Smooth muscle cell (in vitro differentiated cells): ENCODE data around the gene MALT1. TPM values are rescaled to one million over a fixed set of nuclear protein-coding genes. Genes with fewer than 3 reads are reported as not detected.

Experiments
- DNase-seq: peaks from one replicate; lab custom pipeline; 2025; ENCODE audit not compliant: unreplicated experiment; lab: John Stamatoyannopoulos, UW
- H2AFZ ChIP-seq: fragments of 200-600 bp; sonication (generic); 2 replicates; pipeline ENCODE4 v1.6.0; 2016; ENCODE audit warnings: antibody characterized with exemption, low read depth, mild to moderate bottlenecking
- H3F3A ChIP-seq: fragments of 200-600 bp; sonication (generic); 2 replicates; pipeline ENCODE4 v1.6.0; 2017; ENCODE audit warnings: antibody characterized with exemption, low read depth
- H3K27ac ChIP-seq: fragments of 200-600 bp; sonication (generic); 2 replicates; pipeline ENCODE4 v1.5.1; 2016; ENCODE audit warnings: low read depth, mild to moderate bottlenecking
- H3K27me3 ChIP-seq: fragments of 200-600 bp; sonication (generic); 2 replicates; pipeline ENCODE4 v1.6.1; 2016; ENCODE audit warnings: low read depth, mild to moderate bottlenecking
- H3K36me3 ChIP-seq: fragments of 200-600 bp; sonication (generic); 2 replicates; pipeline ENCODE4 v1.5.1; 2016; ENCODE audit warnings: low read depth
- H3K4me1 ChIP-seq: fragments of 200-600 bp; sonication (generic); 2 replicates; pipeline ENCODE4 v1.5.1; 2016; ENCODE audit warnings: low read depth
- H3K4me2 ChIP-seq: fragments of 200-600 bp; sonication (generic); 2 replicates; pipeline ENCODE4 v1.6.0; 2016; ENCODE audit warnings: mild to moderate bottlenecking
- H3K4me3 ChIP-seq: fragments of 200-600 bp; sonication (generic); 2 replicates; pipeline ENCODE4 v1.5.1; 2016; ENCODE audit warnings: mild to moderate bottlenecking
- H3K79me2 ChIP-seq: fragments of 200-600 bp; sonication (generic); 2 replicates; pipeline ENCODE4 v1.6.0; 2016; ENCODE audit warnings: low read depth, mild to moderate bottlenecking
- H3K9ac ChIP-seq: fragments of 200-600 bp; sonication (generic); 2 replicates; pipeline ENCODE4 v1.6.0; 2016; ENCODE audit warnings: low read depth
- H3K9me3 ChIP-seq: fragments of 200-600 bp; sonication (generic); replicated peaks from 2 replicates; pipeline ENCODE4 v1.5.1; 2016; ENCODE audit warnings: low read depth
- H4K20me1 ChIP-seq: fragments of 200-600 bp; sonication (generic); 2 replicates; pipeline ENCODE4 v1.6.0; 2016; ENCODE audit warnings: low read depth
- WGBS: methylation state at CpG from one replicate; pipeline ENCODE4 v1.1.7; 2016; ENCODE audit warnings: low lambda C conversion rate; 5-methylcytosine and 5-hydroxymethylcytosine counted together
- polyA plus RNA-seq: library from polyadenylated mRNA; unstranded; fragments of >200 nt; fragmentation: Nextera tagmentation; extraction: Ambion mirVana; gene quantifications from 2 replicates; pipeline ENCODE4 v1.2.1, GENCODE V29; 2016
- total RNA-seq: library from RNA; depleted of rRNA; stranded (reverse); fragments of >200 nt; gene quantifications from 2 replicates; pipeline ENCODE4 v1.2.3, GENCODE V29; 2014
- TF ChIP-seq, protein P1 (sequence below): fragments of 200-600 bp; sonication (generic); IDR thresholded peaks from 2 replicates; pipeline ENCODE4 v1.5.1; 2017; ENCODE audit warnings: borderline replicate concordance, mild to moderate bottlenecking, antibody characterized with exemption; ENCODE audit not compliant: insufficient read depth, poor library complexity, severe bottlenecking

Gene MALT1
- total and polyA plus RNA-seq, 2 experiments from 2014 or later: 12.4 to 42.2 TPM

DNA sequence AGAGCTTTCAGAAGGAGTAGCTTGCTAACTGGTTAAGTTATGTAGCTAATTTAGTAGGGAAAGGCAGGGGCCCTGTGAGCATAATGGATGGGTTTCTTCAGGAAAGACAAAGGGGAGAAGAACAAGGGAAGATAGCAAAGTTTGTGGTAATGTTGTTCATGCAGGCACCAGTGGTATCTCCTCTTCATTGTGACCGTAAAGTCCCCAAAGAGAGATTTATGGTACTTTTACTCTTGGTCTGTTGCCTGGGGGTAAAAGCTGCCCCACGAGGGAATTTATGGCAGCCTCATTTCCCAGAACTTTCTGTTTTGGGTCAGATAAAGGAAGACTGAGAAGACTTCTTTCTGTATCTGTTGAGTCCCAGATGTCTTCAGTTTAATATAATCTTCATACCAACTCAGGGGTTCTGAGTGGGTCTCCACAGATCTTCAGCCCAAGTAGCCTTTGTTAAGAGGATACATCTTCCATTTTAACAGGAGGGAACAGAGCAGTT is 27.5 kb downstream of the MALT1 start:
- DNase-seq: no peak
- H3K9me3 ChIP-seq: no peaks in the 10 kb centered on the region
- H3F3A ChIP-seq: no peaks in the 10 kb centered on the region
- no peak overlapping the region for H3K4me3 ChIP-seq
- peaks cover 48% of the 10 kb centered on the region for H4K20me1 ChIP-seq
- H2AFZ ChIP-seq: no peak overlapping the region
- WGBS: 42% methylated on average over 2 of the region's 2 CpGs
- TF ChIP-seq, protein P1, sequence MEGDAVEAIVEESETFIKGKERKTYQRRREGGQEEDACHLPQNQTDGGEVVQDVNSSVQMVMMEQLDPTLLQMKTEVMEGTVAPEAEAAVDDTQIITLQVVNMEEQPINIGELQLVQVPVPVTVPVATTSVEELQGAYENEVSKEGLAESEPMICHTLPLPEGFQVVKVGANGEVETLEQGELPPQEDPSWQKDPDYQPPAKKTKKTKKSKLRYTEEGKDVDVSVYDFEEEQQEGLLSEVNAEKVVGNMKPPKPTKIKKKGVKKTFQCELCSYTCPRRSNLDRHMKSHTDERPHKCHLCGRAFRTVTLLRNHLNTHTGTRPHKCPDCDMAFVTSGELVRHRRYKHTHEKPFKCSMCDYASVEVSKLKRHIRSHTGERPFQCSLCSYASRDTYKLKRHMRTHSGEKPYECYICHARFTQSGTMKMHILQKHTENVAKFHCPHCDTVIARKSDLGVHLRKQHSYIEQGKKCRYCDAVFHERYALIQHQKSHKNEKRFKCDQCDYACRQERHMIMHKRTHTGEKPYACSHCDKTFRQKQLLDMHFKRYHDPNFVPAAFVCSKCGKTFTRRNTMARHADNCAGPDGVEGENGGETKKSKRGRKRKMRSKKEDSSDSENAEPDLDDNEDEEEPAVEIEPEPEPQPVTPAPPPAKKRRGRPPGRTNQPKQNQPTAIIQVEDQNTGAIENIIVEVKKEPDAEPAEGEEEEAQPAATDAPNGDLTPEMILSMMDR: no peak
- H3K27ac ChIP-seq: no peak overlapping the region
- no peak overlapping the region for H3K9ac ChIP-seq
- H3K4me1 ChIP-seq: no peaks in the 10 kb centered on the region
- no peak overlapping the region for H3K4me2 ChIP-seq
- H3K27me3 ChIP-seq: no peaks in the 10 kb centered on the region
- peaks cover 18% of the 10 kb centered on the region for H3K36me3 ChIP-seq
- peaks cover 14% of the 10 kb centered on the region for H3K79me2 ChIP-seq

DNA sequence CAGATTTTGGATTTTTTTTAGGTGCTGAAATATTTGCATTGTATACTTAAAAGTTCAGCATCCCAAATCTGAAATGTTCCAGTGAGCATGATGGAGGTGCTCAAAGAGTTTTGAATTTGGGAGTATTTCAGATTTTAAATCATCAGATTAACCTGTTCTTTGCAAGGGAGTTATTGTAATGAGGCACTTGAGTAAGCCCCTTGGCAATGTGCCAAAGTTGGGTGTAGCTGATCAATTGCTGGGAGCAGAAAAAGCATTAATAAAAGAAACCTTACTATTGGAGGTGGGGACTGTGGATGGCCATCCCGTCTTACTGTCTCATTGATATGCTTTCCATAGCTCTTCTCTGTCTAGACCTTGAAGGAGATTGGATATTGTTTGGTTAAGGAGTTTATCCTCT is 28.3 kb downstream of the MALT1 start:
- no peak overlapping the region for H3K27ac ChIP-seq
- H3K4me3 ChIP-seq: no peak overlapping the region
- H3K27me3 ChIP-seq: no peaks in the 10 kb centered on the region
- H3K4me2 ChIP-seq: no peak overlapping the region
- H3K9ac ChIP-seq: no peak overlapping the region
- H3K36me3 ChIP-seq: peaks cover 21% of the 10 kb centered on the region
- no peaks in the 10 kb centered on the region for H3K4me1 ChIP-seq
- WGBS: 91% methylated on average over 1 of the region's 1 CpG
- peaks cover 7% of the 10 kb centered on the region for H3K79me2 ChIP-seq
- TF ChIP-seq, protein P1: no peak
- peaks cover 40% of the 10 kb centered on the region for H4K20me1 ChIP-seq
- no peak overlapping the region for H2AFZ ChIP-seq
- no peaks in the 10 kb centered on the region for H3F3A ChIP-seq
- no peak for DNase-seq
- no peaks in the 10 kb centered on the region for H3K9me3 ChIP-seq

DNA sequence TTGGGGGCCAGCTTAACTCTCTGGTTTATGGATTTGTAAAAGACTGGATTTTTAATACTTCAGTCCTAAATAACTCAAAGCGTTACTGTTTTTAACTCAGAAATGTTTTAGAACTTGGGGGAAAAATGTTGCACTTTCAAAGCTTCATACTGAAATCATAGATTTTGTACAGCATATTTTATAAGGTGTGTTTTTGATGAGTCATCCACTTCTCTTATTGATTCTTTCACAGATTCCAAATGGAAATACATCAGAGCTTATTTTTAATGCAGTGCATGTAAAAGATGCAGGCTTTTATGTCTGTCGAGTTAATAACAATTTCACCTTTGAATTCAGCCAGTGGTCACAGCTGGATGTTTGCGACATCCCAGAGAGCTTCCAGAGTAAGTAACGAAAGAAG is 28.9 kb downstream of the MALT1 start:
- WGBS: 93% methylated on average over 4 of the region's 4 CpGs
- Histone ChIP-seq H3K36me3 (peaks cover 24% of the 10 kb centered on the region), H3K4me3 (no peak overlapping the region)

DNA sequence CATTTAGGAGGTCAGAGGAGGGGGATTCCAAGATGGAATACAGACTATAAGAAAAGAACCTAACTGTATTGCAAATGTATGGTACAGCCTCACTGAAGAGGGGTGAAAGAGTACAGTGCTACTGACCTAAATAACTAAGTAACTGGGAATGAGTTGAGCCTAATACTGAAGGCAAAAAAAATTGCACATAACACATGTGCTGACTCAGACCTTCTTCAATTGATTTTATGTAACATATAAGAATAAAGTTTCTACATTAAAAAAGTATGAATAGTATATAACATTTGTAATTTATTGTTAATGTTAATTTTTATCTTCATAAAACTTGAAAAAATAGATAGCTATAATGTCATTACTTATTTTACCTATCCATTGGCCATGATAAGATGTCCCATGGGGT is 41.7 kb downstream of the MALT1 start:
- no peak overlapping the region for H3K27ac ChIP-seq
- H3K9ac ChIP-seq: no peak overlapping the region
- no peak overlapping the region for H3K4me2 ChIP-seq
- TF ChIP-seq, protein P1: no peak
- H3F3A ChIP-seq: no peaks in the 10 kb centered on the region
- H3K27me3 ChIP-seq: no peaks in the 10 kb centered on the region
- no peak for DNase-seq
- H3K9me3 ChIP-seq: no peaks in the 10 kb centered on the region
- no peak overlapping the region for H3K4me3 ChIP-seq
- H4K20me1 ChIP-seq: peaks cover 12% of the 10 kb centered on the region
- H3K79me2 ChIP-seq: no peaks in the 10 kb centered on the region
- peaks cover 16% of the 10 kb centered on the region for H3K36me3 ChIP-seq
- no peak overlapping the region for H2AFZ ChIP-seq
- H3K4me1 ChIP-seq: no peaks in the 10 kb centered on the region

More for the DNA sequence above, 28.9 kb downstream of the MALT1 start:
- H3K27ac ChIP-seq: no peak overlapping the region
- no peak overlapping the region for H3K4me2 ChIP-seq
- peaks cover 33% of the 10 kb centered on the region for H4K20me1 ChIP-seq
- H3F3A ChIP-seq: no peaks in the 10 kb centered on the region
- H3K4me1 ChIP-seq: no peaks in the 10 kb centered on the region
- no peak overlapping the region for H3K9ac ChIP-seq
- no peak overlapping the region for H2AFZ ChIP-seq
- no peaks in the 10 kb centered on the region for H3K9me3 ChIP-seq
- H3K27me3 ChIP-seq: no peaks in the 10 kb centered on the region
- TF ChIP-seq, protein P1: no peak
- H3K79me2 ChIP-seq: peaks cover 5% of the 10 kb centered on the region
- DNase-seq: no peak
